Endothelial cell of hepatic sinusoid (primary cell): ENCODE results near the gene FBXL19.
"Not testable (repeated sequence)": the region's sequence is repeated elsewhere in the genome, so short reads cannot be mapped to it uniquely, and the experiment has no call there.

Experiments used
- in situ Hi-C: cut with HindIII; loops from 2 replicates; pipeline ENCODE4 v1.10.0; 2017; ENCODE audit warnings: low sequenced_read_pairs

The FBXL19 gene, protein sequence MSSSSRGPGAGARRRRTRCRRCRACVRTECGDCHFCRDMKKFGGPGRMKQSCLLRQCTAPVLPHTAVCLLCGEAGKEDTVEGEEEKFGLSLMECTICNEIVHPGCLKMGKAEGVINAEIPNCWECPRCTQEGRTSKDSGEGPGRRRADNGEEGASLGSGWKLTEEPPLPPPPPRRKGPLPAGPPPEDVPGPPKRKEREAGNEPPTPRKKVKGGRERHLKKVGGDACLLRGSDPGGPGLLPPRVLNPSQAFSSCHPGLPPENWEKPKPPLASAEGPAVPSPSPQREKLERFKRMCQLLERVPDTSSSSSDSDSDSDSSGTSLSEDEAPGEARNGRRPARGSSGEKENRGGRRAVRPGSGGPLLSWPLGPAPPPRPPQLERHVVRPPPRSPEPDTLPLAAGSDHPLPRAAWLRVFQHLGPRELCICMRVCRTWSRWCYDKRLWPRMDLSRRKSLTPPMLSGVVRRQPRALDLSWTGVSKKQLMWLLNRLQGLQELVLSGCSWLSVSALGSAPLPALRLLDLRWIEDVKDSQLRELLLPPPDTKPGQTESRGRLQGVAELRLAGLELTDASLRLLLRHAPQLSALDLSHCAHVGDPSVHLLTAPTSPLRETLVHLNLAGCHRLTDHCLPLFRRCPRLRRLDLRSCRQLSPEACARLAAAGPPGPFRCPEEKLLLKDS

DNA sequence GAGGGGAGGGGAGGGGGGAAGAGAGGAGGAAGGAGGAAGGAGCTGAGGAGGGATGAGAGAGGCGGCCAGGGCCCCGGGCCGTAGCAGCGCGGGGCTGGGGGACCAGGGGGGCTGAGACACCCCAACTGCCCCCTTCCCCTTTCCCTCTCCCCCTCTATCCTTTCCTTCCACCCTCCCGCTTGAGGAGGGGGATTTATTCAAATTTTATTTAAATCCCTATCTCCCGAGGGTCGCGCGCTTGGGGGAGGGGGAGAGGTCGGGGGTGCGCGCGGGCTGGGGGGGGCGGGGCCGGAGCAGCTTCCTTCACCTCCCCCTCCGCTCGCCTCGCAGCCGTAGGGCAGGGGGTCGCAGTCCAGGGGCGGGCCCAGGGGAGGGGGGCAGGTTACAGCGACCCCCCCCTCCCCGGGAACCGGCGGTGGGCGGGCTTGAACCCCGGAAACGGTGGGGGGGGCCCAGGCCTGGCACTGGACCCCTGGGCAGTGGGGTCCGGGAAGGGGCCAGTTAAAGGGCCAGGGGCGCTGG, at the start of gene FBXL19:
Gene FBXL19 (plus strand): TSS at position 19 of the 522 bp plus-strand sequence. CDS start 2,183 bp downstream, outside the sequence.
- in situ Hi-C loops: no loop called here

DNA sequence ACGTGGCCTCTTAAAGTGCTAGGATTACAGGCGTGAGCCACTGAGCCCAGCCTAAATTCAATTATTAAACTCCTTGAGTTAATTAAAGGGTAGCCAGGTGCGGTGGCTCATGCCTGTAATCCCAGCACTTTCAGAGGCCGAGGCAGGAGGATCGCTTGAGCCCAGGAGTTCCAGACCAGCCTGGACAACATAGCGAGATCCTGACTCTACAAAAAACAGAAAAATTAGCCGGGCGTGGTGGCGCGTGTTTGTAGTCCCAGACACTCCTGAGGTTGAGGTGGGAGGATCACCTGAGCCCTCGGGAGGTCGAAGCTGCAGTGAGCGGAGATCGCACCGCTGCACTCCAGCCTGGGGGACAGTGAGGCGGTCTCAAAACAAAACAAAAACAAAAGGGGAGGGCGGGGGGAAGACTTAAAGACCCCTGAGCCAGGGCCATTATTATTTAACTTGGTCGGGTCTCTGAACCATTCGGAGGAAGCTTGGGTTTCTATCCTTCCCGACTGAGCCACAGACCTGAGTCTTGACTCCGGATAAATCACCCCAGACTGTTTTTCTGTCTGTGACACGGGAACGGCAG, 49.0 kb upstream of the FBXL19 start:
- in situ Hi-C loops: no loop called here

DNA sequence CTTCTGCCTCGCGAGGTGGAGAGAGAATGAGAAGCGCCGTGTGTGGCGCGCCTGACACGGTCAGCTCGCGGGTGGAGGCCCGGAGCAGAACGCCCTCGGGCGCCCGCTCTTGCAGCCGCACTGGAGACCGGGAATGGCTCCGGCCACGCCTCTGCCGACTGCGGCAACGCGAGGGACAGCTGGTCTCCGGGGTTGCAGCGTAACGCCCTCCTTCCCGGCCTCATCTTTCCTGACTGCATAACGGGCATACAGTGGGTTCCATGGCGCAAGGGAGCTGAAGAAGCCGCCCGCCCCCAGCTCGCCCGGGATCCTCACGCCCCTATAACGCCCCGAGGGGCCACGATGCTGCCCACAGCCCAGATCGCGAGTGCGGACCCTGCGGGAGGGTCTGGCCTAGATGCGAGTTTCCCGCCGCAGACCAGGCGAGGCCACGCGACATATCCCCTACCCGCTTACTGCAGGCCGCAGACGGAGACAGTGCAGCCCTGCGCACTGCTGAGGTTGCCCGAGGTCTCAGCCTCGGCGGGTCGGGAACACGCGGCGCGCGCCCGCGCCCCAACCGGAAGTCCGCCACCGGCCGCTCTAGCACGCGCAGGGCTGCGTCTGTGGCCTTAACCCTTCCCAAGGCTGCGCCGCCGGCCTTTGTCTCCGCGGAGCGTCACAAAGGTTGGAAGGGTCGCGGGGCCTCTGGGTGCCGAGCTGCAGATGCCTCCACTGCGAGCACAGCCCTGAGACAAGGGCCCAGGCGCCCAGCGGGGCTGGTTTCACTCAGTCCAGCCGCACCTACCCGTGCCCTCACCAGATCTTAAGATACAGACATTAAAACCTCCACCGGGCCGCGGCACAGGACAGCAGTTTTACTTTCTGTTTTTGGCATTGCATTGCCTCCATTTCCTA, 48.3 kb upstream of the FBXL19 start:
- in situ Hi-C loops: loop anchor here (5.0 kb wide), 1 partner anchor 103 kb away; no protein-coding TSS in a partner anchor

DNA sequence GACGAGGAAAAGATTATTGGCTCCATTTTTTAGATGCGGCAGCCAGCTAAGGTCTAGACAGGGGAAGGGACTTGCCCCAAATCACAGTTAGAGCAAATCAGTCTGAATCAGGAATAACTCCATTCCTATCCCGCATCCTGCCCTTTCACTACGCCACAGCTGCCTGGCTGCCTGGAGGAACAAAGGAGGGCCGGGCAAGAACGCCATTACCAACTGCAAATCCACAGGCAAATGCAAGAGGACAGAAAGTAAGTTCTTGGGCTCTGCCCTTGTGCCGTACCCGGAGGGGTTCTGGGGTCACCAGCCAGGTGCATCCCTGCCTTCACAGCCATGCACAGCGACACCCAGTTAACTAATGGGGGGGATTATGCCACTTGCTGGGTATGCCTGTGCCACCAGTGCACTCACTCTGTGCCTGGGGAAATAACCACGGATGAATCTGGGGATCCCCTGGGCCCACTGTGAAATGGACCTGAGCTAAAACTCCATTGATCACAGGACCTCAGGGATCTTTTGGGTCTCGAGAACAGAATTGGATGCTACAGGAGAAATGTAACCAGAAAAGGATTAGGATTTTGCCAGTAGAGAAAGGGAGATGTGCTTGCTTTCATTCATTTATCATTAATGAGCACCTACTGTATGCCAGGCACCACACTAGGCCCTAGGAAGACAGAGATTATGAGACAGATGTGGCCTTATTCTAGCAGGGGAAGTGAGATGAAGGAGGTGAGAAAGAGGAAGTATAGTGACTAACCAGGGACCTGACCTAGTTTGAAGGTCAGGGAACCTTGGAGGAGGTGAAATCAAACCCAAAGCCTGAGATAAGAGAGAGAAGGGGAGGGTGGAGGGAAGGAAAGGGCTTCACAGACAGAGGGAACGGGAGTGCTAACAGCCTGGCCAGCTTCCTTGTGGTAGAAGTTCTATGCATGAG, 47.2 kb upstream of the FBXL19 start:
- in situ Hi-C loops: loop anchor here (5.0 kb wide), 1 partner anchor 104 kb away; no protein-coding TSS in a partner anchor

DNA sequence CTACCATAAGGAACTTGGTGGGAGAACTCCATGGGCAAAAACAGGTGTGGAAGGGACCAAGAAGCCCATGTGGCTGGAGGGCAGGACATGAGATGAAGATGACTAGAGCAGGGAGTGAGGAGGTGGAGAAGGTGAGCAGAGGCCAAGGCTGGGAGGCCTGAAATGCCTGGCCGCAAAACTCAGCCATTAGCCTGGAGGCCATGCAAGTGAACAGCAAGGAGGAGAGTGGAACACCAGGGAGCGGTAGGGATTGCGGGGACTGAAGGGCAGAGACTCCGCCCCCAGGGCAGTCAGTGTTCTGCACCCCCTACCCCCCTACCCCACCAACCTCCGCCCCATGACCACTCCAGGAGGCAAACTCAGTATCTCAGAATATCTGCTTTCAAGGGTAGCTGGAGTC, 46.5 kb upstream of the FBXL19 start:
- in situ Hi-C loops: loop anchor here (5.0 kb wide), 1 partner anchor 105 kb away; no protein-coding TSS in a partner anchor

DNA sequence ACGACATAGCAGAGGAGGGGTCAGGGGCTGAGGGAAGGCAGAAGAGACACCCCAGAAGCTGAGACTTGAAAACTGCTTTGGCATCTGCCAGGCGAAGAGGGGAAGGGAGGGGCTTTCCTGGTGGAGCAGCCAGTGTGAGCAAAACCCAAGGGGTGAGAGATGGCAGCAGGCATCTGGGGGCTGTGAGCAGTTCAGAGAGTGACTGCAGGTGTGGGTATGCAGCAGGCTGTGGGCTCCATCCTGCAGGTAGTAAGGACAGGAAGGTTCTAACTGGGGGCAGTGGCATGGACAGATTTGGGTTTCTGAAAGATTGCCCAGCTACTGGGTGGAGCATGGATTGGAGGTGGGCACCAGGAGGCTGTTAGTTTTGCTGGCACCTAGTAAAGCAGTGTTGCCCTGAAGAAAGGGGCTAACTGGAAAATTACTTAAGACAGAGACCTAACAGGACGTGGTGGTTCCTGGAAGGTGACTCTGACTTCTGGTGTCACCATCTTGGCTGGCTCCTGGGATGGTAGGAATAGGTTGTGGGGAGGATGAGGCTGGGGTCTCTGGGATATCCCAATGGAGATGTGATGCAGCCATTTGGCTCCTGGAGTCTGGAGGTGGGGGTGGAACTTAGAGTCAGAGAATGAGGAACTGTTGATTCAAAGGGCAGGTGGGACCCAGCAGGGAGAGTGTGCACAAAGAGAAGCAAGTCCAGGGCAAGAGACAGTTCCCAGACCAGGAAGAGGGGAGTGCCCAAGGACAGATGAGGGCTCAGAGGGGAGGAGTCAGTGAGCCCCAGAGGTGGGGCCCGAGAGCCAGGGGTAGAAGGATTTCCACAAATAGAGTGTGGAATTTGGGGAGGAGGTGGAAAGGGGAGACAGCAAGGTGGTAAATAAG, 40.7 kb upstream of the FBXL19 start:
- in situ Hi-C loops: no loop called here

DNA sequence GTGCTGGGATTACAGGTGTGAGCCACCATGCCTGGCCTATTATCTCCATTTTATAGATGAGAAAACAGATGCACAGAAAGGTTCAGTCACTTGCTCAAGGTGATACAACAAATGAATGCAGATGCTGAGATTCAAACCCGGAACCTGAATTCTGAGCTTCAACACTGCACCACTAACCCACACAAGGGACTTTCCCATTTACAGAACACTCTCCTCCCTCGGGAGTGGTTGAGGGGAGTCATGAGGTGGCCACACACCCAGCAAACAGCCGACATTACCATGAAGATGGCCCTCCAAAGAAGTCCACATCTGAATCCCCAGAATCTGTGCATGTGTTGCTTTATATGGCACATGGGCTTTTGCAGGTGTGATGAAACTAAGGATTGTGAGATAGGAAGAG, 38.6 kb upstream of the FBXL19 start:
- in situ Hi-C loops: loop anchor here (5.0 kb wide), 1 partner anchor 63 kb away; the partner anchor contains the start of gene ORAI3

DNA sequence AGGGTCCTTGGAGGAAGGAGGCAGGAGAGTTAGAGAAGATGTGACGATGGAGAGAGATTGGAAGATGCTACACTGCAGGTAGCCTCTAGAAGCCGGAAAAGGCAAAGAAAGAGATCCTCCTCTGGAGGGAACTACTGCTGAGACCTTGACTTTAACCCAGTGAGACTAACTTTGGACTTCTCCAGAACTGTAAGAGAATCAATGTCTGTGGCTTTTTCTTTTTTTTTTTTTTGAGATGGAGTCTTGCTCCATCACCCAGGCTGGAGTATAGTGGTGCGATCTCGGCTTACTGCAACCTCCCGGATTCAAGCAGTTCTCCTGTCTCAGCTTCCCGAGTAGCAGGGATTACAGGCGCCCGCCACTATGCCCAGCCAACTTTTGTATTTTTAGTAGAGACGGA, 38.2 kb upstream of the FBXL19 start:
- in situ Hi-C loops: loop anchor here (5.0 kb wide), 1 partner anchor 62 kb away; the partner anchor contains the start of gene ORAI3

DNA sequence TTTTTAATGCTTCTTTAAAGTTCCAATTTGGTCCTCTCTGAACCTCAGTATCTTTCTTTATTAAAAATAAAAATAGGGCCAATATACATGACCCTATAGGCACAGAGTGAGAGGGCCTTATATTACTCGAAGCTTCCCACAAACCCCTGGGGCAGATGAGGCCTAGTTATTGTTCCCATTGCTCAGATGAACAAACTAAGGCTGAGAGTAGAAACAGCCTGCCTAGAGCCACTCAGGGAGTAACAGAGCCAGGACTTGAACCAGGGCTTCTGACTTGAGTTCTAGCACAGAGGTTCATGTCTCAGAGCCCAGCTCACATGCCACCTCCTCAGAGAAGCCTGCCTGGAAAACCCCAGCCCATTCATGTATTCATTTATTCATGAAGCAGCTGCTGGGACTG, 37.2 kb upstream of the FBXL19 start:
- in situ Hi-C loops: loop anchor here (5.0 kb wide), 1 partner anchor 61 kb away; the partner anchor contains the start of gene ORAI3

DNA sequence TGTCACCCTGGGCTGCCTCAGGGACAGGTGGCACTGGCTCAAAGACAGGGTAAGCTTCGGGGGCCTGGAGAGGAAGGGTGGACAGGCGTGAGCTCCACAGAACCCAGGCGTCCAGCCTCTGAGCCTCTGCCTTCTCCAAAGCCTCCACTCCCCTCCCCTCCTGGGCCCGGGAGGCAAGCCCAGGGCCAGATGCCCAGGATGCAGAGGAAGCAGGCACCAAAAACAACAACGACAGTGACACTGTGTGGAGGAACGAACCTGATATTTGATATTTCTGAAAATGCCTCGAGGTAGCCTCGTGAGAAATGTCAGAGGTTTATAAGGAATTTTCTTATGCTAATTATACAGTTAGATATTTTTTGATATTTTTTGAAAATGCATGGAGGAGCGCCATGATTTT, 35.4 kb upstream of the FBXL19 start:
- in situ Hi-C loops: loop anchor here (5.0 kb wide), 1 partner anchor 59 kb away; the partner anchor contains the start of gene ORAI3

DNA sequence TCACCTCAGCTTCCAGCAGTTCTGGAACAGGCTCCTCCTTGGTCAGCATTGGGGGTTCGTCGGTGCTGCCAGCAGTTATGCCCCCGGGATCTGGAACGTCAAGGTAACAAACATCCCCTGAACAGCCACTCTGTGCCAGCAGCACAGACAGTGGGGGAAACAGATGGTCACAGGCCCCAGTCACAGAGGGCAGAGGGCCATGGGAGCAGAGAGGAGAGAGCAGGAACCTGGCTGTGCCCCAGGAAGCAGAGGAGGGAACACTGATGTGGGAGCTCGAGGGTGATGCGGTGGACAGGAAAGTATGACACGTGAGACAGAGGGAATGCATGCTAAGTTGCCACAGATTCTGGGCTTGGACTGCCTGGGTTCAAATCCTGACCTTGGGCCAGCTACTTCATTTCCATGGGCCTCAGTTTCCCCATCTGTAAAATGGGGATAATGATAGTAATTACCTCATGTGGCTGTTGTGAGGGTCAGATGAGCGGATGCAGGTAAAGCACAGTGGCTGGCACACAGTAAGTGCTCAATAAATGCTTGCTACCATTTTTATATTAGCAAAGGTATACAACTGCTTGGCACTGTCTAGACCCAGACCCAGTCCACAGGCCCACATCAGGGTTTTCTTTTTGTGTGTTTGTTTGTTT, 34.4 kb upstream of the FBXL19 start:
- in situ Hi-C loops: loop anchor here (5.0 kb wide), 1 partner anchor 58 kb away; the partner anchor contains the start of gene ORAI3

DNA sequence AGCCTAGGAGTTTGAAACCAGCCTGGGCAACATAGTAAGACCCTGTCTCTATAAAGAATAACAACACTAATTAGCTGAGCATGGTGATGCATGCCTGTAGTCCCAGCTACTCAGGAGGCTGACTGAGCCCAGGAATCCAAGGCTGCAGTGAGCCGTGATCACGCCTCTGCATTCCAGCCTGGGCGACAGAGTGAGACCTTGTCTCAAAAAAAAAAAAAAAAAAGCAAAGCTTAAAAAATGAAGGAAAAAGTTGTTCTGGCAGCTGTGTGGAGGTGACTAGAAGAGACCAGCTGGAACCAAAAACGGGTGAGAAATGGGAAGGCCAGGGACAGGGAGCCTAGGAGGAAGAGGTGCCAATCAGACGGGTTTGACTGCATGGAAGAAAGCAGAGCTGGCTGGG, 33.7 kb upstream of the FBXL19 start:
- in situ Hi-C loops: loop anchor here (5.0 kb wide), 1 partner anchor 58 kb away; the partner anchor contains the start of gene ORAI3

DNA sequence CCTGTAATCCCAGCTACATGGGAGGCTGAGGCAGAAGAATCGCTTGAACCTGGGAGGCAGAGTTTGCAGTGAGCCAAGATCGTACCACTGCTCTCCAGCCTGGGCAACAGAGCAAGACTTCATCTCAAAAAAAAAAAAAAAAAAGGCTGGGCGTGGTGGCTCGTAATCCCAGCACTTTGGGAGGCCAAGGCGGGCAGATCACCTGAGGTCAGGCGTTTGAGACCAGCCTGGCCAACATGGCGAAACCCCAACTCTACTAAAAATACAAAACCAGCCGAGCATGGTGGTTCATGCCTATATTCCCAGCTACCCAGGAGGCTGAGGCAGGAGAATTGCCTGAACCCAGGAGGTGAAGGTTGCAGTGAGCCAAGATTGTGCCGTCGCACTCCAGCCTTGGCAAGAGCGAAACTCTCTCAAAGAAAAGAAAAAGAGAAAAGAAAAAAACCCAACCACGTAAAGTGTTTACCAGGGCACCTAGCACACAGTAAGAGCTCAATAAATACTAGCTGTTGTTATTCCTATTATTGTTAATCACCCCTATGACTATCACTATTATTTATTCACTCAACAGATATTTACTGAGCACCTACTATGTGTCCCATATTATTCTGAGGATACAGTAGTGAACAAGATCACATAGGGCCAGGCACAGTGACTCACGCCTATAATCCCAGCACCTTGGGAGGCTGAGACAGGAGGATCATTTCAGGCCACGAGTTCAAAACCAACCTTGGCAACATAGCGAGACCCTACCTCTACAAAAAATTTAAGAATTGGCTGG, 32.1 kb upstream of the FBXL19 start:
- in situ Hi-C loops: not testable (repeated sequence)

DNA sequence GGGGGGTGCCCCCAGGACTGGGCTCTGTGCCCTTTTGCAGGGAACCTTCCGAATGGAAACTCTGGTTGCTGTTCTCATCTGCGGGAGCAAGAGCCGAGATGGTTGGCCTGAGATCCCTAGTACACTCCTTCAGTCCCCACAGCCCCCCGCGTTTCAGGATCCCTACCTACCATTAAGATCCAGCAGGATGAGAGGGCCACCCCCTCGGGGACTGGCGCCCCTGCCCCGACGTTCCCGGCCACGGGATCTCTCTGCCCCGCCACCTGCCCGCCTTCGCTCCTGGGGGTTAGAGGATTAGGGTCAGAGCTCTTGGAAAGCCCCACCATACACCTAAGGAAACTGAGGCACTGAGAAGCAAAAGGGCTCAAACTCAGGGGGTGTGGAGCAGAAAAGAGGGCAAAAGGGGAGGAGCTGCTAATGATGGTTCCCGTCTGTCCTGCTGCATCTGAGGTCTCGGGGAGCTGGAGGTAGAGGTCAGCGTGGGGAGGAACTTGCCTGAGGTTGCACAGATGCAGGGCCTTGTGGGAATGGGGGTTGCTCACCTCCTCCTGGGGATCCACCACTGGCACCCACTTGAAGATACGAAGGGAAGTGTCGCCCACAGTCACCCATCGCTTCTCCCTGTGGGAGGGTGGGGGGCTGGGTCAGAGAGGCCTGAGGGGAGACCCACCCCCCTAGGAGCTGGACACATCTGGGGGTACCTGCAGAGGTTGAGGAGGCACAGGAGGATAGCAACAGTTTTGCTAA, 30.5 kb upstream of the FBXL19 start:
- in situ Hi-C loops: no loop called here

DNA sequence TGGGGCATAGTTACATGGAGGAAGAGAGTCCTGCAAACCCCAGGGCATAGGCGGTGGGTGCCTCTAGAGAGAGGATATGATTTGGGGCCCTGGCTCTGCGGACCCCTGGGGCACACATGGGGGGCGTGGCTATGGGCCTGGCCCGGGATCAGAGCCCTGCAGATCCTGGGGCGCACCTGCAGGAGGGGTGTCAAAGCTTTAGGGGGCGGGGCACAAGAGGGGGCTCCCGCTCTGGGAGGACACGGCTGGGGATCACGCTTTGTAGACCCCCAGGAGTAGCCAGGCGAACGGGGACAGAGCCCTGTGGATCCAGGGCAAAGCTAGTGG, 30.0 kb upstream of the FBXL19 start:
- in situ Hi-C loops: no loop called here
